GM21723 (cell line): ENCODE measurements around the gene RASGRP2.

Experiments used
- ATAC-seq: cut with Tn5 transposase; IDR thresholded peaks from one replicate; pipeline ENCODE4 v1.9.1; 2021; ENCODE audit warnings: mild to moderate bottlenecking, moderate library complexity; ENCODE audit not compliant: unreplicated experiment

The RASGRP2 gene

GRCh38 chr11:64742087-64742888 lies 1.7 kb downstream of the RASGRP2 start:
- no peak for ATAC-seq

GRCh38 chr11:64741375-64742086 lies 2.4 kb downstream of the RASGRP2 start:
- no peak for ATAC-seq

DNA sequence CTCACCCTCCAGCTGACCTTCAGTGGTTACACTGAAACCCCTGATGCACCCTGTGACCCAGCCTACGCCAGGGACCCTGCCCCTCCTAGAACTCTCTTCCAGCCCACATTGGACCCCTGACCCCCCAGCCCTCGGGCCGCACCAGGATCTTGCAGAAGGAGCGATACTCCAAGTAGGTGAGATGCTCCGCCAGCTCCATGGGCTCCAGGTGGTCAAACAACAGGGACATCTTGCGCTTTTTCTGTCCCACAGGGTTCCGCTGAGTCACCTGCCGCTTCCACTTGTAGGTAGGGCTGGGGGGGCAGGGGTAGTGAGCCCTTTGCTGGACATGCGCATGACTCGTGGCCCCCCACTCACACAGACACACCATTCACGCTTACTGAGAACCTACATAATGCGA lies 4.1 kb downstream of the RASGRP2 start:
- no peak for ATAC-seq

GRCh38 chr11:64736654-64737053 lies 7.3 kb downstream of the RASGRP2 start:
- ATAC-seq, result no peak

DNA sequence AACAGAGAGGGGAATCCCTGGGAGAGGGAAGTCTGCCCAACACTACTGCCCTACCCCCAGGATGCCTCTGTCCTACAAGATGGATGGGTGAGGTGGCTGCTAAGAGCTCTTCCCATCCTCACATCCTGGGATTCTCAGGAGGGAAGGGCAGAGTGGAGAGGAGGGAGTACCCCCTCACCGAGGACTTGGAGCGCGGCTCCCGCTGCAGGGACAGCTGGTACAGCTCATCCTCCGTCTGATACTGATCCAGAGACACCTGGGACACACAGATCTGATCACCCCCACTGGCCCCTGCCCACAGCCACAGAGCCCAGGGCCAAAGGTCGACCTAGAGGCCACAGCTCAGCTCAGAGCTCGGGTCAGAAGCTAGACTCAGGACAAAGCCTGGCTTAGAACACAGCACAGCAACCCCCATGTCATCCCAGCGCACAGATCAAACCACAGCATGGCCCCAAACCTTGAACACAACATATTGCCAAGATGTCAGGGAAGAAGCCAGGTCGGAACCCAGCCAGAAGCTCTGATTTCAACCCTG lies 8.2 kb downstream of the RASGRP2 start:
- no peak for ATAC-seq

- no peak for ATAC-seq
These were observed 8.9 kb downstream of the RASGRP2 start for GRCh38 chr11:64734811-64735724.

- no peak for ATAC-seq
These were observed 12.3 kb downstream of the RASGRP2 start for GRCh38 chr11:64731601-64732000.

DNA sequence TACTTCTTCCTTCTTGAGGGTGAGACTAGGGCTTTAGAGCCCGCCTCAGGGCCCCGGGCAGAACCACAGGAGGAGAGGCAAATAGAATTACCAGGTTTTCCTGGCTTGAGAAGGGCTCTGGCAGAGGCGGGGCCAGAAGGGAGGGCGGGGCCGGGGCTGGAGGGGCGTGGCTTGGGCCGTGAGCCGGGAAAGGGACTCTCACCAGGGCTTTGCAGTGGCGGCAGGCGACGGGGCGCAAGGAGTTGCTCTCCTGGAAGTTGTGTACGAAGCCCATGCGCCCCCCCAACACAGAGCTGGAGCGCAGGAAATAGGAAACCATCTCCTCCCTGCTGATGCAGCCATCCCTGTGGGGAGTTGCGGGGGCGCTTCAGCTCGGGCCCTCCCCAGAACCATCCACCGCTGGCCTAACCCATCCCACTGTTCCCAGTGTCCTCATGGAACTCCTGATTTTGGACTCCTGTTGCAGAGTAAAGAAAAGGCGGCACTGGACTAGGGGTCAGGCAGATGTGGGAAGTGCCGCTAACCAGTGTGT lies 14.0 kb downstream of the RASGRP2 start:
- ATAC-seq, result no peak

DNA sequence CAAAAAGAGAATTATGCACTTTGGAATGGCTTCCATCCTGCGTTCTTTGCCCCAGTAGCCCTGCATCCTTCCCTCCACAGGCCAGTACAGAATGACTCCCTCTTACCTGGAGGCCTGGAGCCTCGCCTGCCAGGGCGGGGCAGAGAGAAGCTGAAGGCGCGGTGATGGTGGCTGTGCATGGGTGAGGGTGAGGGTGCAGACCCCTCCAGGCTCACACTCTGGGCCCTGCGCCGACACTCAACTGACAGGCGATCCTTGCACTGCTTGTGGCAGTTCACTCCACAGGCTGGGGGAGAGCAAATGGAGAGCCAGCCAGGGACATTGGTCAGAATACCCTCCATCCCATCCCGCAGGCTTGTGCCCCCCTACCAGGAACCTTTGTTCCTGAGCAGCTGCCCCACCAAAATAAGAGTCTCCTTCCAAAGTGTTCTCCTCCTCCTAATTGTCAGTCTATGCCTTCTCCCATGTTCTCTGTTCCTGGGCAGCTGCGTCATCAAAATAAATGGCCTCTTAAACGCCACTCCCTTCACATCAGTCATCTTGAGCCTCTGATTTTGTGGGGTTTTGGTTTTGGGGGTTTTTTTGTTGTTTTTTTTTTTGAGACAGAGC lies 15.1 kb downstream of the RASGRP2 start:
- no peak for ATAC-seq

DNA sequence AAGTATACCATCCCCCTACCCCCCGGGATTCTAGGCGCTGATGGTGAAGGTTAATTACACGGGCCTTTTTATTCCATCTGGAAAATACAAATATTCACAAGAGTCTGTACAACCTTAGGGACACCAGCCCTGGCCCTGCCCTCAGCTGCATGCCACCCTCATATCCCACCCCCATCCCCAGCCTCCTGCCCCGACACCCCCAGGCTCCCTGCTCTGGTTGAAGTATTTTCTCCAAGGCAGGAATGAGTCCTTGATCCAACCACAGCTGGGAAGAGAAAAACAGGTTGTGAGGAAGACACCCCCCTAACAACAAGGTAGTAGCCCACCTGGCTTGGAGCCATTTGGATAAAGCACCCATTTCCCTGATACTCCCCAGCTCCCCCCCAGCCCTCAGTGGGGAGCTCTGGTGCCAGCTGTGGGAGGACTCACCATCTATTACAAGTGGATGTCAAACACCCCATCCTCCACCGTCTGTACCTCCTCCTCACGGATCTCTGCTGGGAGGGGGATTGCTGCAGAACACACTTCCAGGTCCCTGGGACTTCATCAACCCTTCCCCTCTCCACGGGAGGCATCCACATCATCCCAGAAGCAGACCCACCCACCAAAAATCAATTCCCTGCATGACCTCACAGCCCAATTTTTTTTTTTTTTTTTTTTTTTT lies 16.9 kb downstream of the RASGRP2 start:
- no peak for ATAC-seq

DNA sequence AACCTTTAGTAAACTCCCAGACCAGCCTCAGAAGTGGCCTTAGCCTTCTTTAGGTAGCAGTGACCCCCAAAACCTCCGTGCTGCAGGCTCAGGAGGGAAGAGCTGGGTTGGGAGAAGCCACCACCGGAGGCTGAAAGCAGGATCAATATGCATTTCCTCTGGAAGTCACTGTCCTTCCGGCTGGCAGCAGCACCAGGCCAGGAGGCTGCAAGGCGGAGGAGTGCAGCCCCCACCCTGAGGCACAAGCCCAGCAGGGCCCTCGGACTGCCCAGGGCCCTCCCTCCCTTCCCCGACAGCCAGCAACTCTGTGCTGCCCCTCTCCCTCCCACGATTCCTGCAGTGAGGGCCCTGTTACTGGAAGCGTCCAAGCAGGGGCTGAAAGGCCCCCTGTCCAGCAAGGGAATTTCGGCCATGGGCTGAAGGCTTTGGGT lies 17.7 kb downstream of the RASGRP2 start:
- no peak for ATAC-seq

DNA sequence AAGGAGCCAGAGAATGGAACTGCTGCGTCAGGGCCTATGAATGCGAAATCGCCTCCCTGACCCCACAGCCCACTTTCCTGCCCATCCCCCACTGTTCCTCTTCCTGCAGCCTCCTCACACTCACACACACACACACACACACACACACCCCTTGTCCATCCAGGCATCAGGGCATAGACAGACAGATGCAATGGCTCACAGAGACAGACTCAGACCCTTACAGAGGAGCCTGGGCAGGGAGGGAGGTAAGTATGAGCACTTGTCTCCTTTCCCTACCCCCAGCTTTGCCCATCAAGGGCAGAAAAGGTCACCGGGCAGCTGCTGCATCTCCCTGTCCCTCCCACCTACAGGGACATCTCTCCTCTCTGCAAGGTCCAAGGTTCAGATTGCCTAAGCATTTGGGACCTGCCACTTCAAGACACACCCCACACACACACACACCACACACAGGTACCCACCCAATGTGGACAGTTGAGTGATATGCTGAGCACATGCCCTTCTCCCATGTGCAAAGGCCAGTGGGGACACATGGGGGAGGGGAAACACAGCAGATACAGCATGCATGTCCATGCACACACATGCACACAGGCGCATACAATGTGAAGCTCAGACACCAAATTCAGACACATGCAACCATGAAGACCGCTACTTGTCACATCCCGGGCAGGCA lies 18.9 kb downstream of the RASGRP2 start:
- no peak for ATAC-seq

DNA sequence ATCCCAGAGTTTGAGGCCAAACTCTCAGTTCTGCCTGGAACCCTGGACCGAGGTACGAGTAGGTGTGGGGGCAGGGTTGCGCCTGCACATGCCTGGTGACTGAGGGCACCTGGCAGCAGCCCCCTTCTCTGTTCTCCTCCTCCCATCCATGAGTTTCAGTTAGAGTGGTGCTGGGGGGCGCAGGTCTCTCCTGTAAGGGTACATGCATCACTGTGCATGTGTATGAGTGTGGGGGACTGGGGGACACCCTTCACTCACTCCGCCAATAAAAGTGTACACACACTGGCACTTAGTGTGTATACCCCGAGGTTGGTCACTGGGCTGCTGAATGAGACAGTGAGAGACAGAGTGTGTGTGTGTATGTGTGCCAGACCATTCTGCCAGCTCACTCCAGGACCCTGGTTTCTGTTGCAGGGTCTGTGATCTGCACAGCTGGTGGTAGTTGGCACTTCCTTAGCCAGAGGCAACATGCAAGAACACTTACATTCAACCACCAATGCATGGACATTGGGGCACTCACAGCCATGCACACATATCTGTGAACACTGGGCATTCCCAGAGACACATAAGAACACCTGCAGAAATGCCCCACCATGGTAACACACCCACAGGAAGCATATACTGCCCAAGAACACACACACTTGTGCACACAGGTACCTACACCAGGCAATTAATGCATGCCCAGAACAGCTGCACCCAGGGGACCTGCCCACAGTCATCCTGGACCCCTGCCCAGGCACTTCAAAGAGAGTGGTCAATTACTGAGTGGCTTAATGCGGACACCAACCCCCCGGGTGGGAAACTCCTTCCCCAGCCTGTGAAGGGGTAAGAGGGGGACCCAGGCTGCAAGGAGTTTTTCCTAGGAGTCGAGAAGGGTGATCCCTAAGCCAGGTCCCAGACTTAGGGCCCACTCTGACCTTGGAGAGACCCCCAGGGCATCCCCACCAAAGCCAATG lies 19.8 kb downstream of the RASGRP2 start:
- no peak for ATAC-seq

GRCh38 chr11:64723117-64723906 lies 20.6 kb downstream of the RASGRP2 start, which contains the start of gene NRXN2:
TSS of gene NRXN2 (minus strand) at chr11:64723197. CDS start at chr11:64713699, 9,498 bp downstream.
- ATAC-seq, result peak; percentile 85

DNA sequence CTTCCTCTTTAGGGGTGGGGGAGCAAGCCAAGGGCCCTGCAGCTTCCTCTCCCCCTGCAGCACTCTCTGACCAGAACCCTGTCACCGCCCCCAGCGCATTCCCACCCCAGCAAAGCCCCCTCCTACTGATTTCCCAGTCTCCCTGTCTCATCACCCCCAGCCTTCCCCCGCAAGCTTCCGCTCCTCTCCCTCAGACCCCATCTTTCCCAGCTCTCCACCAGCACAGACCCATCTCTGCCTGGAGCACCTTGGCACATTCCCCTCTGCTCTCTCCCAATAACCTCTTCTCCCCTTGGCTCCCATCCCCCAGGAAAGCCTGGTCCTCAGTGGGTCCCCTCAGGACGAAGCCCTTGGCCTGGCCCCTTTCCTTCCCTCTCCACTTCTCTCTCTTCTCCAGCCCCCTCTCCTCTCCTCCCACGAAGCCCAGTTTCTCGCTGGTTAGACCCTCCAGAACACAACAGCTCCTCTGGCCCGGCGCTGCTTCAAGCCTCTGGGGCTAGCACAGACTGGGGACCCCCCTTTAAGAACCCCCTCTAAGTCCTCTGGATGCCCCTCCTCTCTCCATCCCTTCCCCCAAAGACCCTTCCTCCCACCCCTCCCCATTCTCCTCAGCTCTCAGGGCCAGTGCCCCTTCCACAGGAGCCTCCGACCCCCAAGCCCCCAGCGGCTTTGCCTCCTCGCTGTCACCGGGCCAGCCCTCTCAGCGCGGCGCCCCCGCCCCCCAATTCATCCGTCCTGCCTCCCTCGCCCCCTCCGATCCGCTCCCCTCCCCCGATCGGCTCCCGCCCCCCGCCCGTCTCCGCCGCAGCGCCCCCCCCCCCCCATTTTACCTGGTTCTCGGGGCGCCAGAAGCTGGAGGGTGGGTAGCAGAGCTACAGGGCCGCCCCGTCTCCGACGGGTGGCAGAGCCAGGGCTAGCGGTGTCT lies 21.5 kb downstream of the RASGRP2 start:
- no peak for ATAC-seq

GRCh38 chr11:64721359-64721699 lies 22.6 kb downstream of the RASGRP2 start:
- ATAC-seq, result no peak
